Spleen (tissue), 11 donors: ENCODE results near the gene IRF2BP2. TPM values are rescaled to one million over a fixed set of nuclear protein-coding genes. Genes with fewer than 3 reads are reported as not detected.
A peak's percentile ranks its signal among the peaks of the same experiment; 100 is the strongest.

Source experiments
- DNase-seq: peaks from one replicate; pipeline ENCODE4 v3.0.0-alpha.2; 2020
- H3K27ac ChIP-seq, 8 donors: fragments of 200-600 bp; sonication (generic) in 7 of 8; 1 replicate in 4 of 8; 2 replicates in 4 of 8; pipeline versions ENCODE4 v1.5.0 to v1.8.0; 2016 to 2021; ENCODE audit warnings: inconsistent platforms in 4 of 8, mild to moderate bottlenecking in 4 of 8, moderate library complexity in 1 of 8
- H3K27me3 ChIP-seq, 7 donors: fragments of 200-600 bp; sonication (generic) in 6 of 7; replicated peaks in 1 of 7; 1 replicate in 4 of 7; 2 replicates in 3 of 7; pipeline versions ENCODE4 v1.5.0 to v1.8.0; 2016 to 2021; ENCODE audit warnings: inconsistent platforms in 3 of 7, mild to moderate bottlenecking in 1 of 7
- H3K36me3 ChIP-seq, 6 donors: fragments of 200-600 bp; sonication (generic) in 5 of 6; 1 replicate in 4 of 6; 2 replicates in 2 of 6; pipeline versions ENCODE4 v1.5.0 to v1.8.0; 2016 to 2021; ENCODE audit warnings: inconsistent platforms in 2 of 6
- H3K4me1 ChIP-seq, 6 donors: fragments of 200-600 bp; sonication (generic) in 5 of 6; 1 replicate in 3 of 6; 2 replicates in 3 of 6; pipeline versions ENCODE4 v1.5.0 to v1.8.0; 2016 to 2021; ENCODE audit warnings: inconsistent platforms in 3 of 6
- H3K4me3 ChIP-seq, 8 donors: fragments of 200-600 bp; sonication (generic) in 7 of 8; 1 replicate in 4 of 8; 2 replicates in 4 of 8; pipeline versions ENCODE4 v1.5.0 to v1.8.0; 2016 to 2021; ENCODE audit warnings: inconsistent platforms in 4 of 8, mild to moderate bottlenecking in 4 of 8, moderate library complexity in 2 of 8
- H3K9me3 ChIP-seq, 8 donors: fragments of 200-600 bp; sonication (generic) in 7 of 8; 1 replicate in 4 of 8; 2 replicates in 4 of 8; pipeline versions ENCODE4 v1.5.0 to v1.8.0; 2016 to 2021; ENCODE audit warnings: inconsistent platforms in 4 of 8
- POLR2A ChIP-seq, 3 donors: fragments of 450-650 bp; IDR thresholded peaks; one replicate each; pipeline ENCODE4 v1.5.1; 2017; ENCODE audit warnings: antibody characterized with exemption in 3 of 3, mild to moderate bottlenecking in 1 of 3
- POLR2AphosphoS5 ChIP-seq, 3 donors: sonication (generic); formaldehyde crosslinking; IDR thresholded peaks; one replicate each; pipeline ENCODE4 v1.5.1; 2017; ENCODE audit warnings: antibody characterized with exemption in 3 of 3
- WGBS, 5 donors: extraction: QIAGEN DNeasy Blood & Tissue Kit in 3 of 5; methylation state at CpG; one replicate each; pipeline versions ENCODE4 v1.1.5 to v1.1.7; 2013 to 2018; 5-methylcytosine and 5-hydroxymethylcytosine counted together
- intact Hi-C: fragments of 100-400 bp; cut with DNase I; formaldehyde crosslinking; loops from one replicate; pipeline ENCODE4 v1.15.0; 2023; ENCODE audit warnings: low total_unique reads
- polyA plus RNA-seq, 3 donors: library from polyadenylated mRNA; stranded (reverse); fragments of 200-250 nt; gene quantifications; one replicate each; pipeline ENCODE4 v1.2.1, GENCODE V29; 2013
- total RNA-seq, 7 donors: library from RNA; depleted of rRNA in 3 of 7; stranded (reverse); fragments of >200 nt in 3 of 7; fragmentation: NEBNext Ultra II Directional in 4 of 7; extraction: Animal tissue kit (Norgen Biotek cat#: 25700) in 4 of 7; gene quantifications; one replicate each; pipeline versions ENCODE4 v1.1.0 to v1.2.1, GENCODE V29; 2016 to 2021
- TF ChIP-seq, protein P1 (sequence below), 11 experiments: fragments of 200-600 bp in 7 of 11; fragments of 450-650 bp in 4 of 11; sonication (generic) in 4 of 11; IDR thresholded peaks in 8 of 11; conservative IDR thresholded peaks in 3 of 11; 1 replicate in 7 of 11; 2 replicates in 4 of 11; pipeline versions ENCODE4 v1.4.0 to v1.8.0; 2016 to 2021; ENCODE audit warnings: antibody characterized with exemption in 11 of 11, inconsistent platforms in 4 of 11, mild to moderate bottlenecking in 1 of 11
- donor health status: healthy with polysubstance abuse.
- donor health status: DM: no; HTN: no; CAD: no; lungs with moderate emphysema.
- donor health status: DM: no; HTN: no; CAD: no.
- donor health status: Bipolar disorder and iron deficiency.
- donor health status: healthy.
- donor health status: DM: no; HTN: no; CAD: no.
- donor health status: DM: yes; HTN: yes; CAD: no.

Gene IRF2BP2
- total and polyA plus RNA-seq, 10 donors: 39.1 to 109 (median 60.3) TPM

DNA sequence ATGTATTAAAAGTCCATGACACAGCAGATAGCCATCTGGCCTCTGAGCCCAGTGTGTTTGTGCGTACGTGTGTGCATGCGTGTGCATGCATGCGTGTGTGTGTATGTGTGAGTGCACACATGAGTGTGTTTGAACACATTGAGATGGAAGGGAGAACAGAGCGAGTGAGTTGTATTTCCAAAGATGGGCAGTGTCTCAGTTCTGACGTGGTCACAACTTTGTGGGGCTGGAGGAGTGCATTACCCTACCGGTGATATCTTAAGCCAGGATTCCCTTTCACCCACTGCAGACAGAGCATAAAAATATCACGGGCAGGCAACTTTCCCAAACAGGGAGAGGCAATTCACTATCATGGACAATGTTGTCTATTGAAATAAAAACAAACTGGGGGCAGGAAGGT, 27.8 kb downstream of the IRF2BP2 start:
- Histone ChIP-seq H3K4me3 (no peak overlapping the region), H3K4me1 (peaks cover 0 to 14% (median 0%) of the 10 kb centered on the region in 6 donors), H3K27ac (peak overlapping the region in 1 of 8 donors; percentile 45), H3K36me3 (no peaks in the 10 kb centered on the region), H3K27me3 (no peaks in the 10 kb centered on the region), H3K9me3 (no peaks in the 10 kb centered on the region)
- TF ChIP-seq, protein P1, sequence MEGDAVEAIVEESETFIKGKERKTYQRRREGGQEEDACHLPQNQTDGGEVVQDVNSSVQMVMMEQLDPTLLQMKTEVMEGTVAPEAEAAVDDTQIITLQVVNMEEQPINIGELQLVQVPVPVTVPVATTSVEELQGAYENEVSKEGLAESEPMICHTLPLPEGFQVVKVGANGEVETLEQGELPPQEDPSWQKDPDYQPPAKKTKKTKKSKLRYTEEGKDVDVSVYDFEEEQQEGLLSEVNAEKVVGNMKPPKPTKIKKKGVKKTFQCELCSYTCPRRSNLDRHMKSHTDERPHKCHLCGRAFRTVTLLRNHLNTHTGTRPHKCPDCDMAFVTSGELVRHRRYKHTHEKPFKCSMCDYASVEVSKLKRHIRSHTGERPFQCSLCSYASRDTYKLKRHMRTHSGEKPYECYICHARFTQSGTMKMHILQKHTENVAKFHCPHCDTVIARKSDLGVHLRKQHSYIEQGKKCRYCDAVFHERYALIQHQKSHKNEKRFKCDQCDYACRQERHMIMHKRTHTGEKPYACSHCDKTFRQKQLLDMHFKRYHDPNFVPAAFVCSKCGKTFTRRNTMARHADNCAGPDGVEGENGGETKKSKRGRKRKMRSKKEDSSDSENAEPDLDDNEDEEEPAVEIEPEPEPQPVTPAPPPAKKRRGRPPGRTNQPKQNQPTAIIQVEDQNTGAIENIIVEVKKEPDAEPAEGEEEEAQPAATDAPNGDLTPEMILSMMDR (IDR thresholded peaks at IDR 0.05 in 8 of 11, conservative IDR thresholded peaks at IDR 0.05 in 3 of 11): no peak
- TF ChIP-seq POLR2A (IDR thresholded peaks at IDR 0.05) (no peak), POLR2AphosphoS5 (IDR thresholded peaks at IDR 0.05) (no peak)
- DNase-seq: no peak
- WGBS, 5 donors: 76 to 88% (median 83%) methylated on average over 8 of the region's 8 CpGs
- intact Hi-C loops: no loop called here

DNA sequence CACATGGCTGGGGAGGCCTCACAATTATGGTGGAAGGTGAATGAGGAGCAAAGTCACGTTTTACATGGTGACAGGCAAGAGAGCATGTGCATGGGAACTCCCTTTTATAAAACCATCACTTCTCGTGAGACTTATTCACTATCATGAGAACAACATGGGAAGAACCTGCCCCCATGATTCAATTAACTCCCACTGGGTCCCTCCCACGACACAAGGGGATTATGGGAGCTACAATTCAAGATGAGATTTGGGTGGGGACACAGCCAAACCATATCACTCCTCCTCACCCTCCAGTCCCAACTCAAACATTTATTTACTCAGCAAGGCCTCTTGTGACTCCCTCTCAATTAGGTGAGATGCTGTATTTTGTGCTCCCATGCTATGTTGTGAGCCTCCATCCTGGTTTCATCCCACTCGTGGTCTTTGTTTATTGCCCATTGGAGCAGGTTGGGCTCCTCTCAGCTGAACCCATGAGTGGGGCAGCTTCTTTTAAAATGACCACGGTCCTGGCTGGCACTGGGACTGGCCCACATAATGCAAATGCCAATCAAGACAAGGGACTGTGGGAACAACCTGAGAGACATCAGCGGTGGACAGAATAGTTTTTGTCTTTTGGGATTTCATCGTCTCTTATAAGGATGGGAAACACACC, 28.8 kb downstream of the IRF2BP2 start:
- H3K9me3 ChIP-seq: no peaks in the 10 kb centered on the region
- intact Hi-C loops: no loop called here
- no peaks in the 10 kb centered on the region for H3K27me3 ChIP-seq
- DNase-seq: no peak
- no peak overlapping the region for H3K4me3 ChIP-seq
- WGBS, 5 donors: 76 to 91% (median 80%) methylated on average over 7 of the region's 7 CpGs
- no peak overlapping the region for H3K27ac ChIP-seq
- H3K4me1 ChIP-seq: peaks cover 0 to 8% (median 0%) of the 10 kb centered on the region in 6 donors
- no peaks in the 10 kb centered on the region for H3K36me3 ChIP-seq
- TF ChIP-seq POLR2AphosphoS5 (IDR thresholded peaks at IDR 0.05) (no peak), POLR2A (IDR thresholded peaks at IDR 0.05) (no peak)
- TF ChIP-seq, protein P1 (IDR thresholded peaks at IDR 0.05 in 8 of 11, conservative IDR thresholded peaks at IDR 0.05 in 3 of 11): no peak

DNA sequence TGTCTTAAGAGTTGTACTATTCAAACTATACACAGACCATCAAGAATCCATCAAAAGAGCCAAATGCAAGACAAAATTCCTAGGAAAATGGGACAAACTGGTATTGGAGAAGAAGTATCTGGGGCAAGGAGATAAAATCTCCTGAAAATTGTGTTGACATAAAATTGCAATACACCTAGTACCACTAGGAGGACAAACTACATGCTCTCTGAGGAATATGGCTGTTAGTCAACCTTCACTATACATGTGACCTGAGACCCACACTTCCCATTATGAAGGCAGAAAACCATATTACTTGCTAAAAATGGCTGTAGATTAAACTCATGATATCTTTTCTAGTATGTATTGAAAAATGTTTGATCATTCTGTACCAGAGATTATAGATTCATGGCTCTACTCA, 30.0 kb downstream of the IRF2BP2 start:
- no peaks in the 10 kb centered on the region for H3K36me3 ChIP-seq
- no peaks in the 10 kb centered on the region for H3K9me3 ChIP-seq
- H3K4me3 ChIP-seq: no peak overlapping the region
- intact Hi-C loops: no loop called here
- H3K27me3 ChIP-seq: no peaks in the 10 kb centered on the region
- peaks cover 0 to 4% (median 0%) of the 10 kb centered on the region in 6 donors for H3K4me1 ChIP-seq
- no peak overlapping the region for H3K27ac ChIP-seq
- TF ChIP-seq, protein P1 (IDR thresholded peaks at IDR 0.05 in 8 of 11, conservative IDR thresholded peaks at IDR 0.05 in 3 of 11): peak in 4 of 11 experiments; percentile 6 to 34 (median 22)
- no peak for TF ChIP-seq POLR2AphosphoS5 (IDR thresholded peaks at IDR 0.05)
- DNase-seq: no peak

DNA sequence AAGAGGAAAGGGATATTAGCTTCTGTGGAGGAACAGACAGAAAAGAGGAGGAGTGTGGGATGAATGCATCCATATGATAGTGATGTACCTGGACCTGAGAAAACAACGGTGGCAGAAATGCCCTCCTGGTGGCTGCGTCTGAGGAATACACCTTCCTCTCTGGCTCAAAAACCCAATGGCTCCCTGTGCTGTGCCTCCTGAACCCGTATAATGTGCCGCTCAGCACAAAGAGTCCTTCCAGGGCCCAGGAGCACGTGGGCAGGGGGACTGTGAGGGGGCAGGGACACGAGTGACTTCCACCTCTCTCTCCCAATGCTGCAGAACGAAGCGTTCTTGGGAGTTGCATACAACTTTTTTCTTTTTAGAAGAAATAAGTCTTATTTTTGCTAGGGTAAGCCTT, 31.2 kb downstream of the IRF2BP2 start:
- TF ChIP-seq POLR2AphosphoS5 (IDR thresholded peaks at IDR 0.05): no peak
- no peak for TF ChIP-seq POLR2A (IDR thresholded peaks at IDR 0.05)
- TF ChIP-seq, protein P1 (IDR thresholded peaks at IDR 0.05 in 8 of 11, conservative IDR thresholded peaks at IDR 0.05 in 3 of 11): no peak
- Histone ChIP-seq H3K27ac (no peak overlapping the region), H3K36me3 (no peaks in the 10 kb centered on the region), H3K9me3 (no peaks in the 10 kb centered on the region), H3K27me3 (no peaks in the 10 kb centered on the region), H3K4me1 (no peaks in the 10 kb centered on the region), H3K4me3 (no peak overlapping the region)
- 84 to 90% (median 87%) methylated on average over 8 of the region's 8 CpGs for WGBS, 5 donors
- no peak for DNase-seq
- intact Hi-C loops: no loop called here
